OCI-M2 (cell line): ENCODE data around the gene KCNJ4.
"Not testable (repeated sequence)": the region's sequence is repeated elsewhere in the genome, so short reads cannot be mapped to it uniquely, and the experiment has no call there.

ENCODE experiments used
- DNase-seq: peaks from one replicate; lab custom pipeline; 2025; ENCODE audit not compliant: unreplicated experiment; lab: John Stamatoyannopoulos, UW

KCNJ4 gene

DNA sequence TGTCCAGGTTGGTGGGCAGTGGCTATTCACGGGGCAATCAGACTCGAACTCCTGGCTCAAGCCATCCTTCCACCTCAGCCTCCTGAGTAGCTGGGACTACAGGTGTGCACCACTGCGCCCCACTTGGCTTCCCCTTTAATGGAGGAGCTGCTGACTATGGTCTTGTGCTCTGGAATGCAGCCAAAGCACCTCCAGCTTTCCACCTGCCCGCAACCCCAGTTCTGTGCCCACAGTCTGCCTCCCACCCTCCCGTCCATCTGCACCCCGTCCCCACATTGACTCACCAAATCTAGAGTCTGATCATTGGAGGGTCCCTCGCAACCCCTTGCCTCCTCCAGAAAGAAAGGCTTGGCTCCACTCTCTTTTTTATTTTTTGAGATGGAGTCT, 41.0 kb downstream of the KCNJ4 start:
- no peak for DNase-seq

DNA sequence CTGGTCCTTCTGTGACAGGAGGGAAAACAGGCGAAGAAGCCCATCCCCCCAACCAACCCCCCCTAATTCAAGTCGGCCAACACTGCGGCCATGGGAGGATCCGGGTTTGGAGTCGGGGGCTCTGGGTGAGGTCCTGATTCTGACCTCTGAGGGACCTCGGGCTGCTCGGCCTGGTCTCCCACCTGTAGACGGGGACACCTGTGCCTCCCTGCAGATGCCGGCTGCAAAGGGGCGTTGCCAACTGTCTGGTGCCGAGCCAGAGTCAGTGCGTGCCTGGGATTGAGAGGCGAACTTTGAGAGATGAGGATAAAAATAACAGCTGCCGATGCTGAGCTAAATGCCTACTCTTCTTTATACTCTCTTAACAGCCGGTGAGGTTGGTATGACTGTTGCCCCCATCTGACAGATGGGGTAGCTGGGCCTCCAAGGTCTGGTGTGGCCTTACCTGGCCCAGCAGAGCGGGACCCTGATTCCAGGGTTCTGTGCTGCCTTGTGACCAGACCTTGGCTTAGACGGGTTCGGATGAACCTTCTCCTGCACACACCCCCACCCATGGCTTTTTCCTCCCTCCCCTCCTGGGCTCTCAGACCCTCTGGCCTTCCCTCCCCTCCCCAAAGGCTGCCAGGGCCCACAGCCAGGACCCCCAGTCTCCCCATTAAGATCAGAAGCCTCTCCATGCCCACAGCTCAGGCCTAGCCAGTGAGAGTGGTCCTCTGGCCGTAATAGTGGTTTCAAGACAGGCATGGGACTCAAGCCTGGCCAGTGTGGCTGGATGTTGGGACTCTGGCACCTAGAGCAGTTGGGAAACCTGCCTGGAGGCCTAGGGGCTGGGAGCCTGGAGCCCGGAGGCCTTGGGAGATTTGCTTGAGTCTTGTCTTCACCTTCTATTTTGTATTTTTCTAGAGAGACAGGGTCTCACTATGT, 41.7 kb downstream of the KCNJ4 start:
- no peak for DNase-seq

DNA sequence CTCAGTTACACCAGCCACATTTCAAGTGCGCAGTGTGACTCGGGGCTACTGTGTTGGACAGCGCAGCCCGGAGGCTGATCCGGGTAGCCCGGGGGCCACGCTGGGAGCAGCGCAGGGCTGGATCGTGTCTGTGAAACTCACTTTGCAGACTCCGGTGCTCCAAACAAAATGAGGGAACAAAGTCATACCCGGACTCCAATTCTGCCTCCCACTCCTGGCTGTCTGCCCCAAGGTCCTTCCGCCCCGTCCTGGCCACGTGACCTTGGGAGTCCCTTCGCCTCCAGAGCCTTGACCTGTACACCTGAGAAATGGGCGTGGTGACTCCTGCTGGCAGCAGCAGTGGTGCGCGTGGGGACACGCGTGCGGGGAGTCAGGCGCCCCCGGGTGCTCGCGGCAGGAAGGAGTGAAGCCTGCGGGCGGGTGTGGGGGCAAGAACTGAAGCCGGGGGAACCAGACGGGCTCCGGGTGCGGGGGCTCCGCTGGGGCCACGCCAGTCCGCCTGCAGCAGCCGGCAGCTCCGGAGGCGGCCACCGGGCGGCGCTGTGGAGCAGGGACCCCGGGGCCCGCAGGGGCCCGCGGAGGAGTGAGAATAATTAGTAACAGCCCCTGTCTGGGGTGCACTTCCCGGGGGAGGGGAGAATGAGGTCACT, 42.4 kb downstream of the KCNJ4 start:
- no peak for DNase-seq

DNA sequence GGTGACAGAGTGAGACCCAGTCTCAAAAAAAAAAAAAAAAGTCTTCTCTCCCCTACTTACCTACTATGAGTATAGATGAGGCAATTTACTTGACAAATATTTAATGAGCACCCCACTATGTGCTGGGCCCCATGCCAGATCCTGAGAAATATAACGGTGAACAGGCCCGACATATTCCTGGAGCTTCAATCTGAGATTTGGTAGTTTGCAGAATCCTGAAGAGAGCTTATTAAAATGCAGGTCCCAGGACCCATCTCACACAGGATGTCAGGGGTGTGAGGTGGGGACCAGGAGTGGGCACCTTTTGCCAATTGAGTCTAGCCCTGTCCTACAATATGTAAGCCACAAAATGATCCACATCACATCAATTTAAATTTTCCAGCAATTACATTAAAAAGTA, 44.0 kb downstream of the KCNJ4 start:
- DNase-seq: no peak

DNA sequence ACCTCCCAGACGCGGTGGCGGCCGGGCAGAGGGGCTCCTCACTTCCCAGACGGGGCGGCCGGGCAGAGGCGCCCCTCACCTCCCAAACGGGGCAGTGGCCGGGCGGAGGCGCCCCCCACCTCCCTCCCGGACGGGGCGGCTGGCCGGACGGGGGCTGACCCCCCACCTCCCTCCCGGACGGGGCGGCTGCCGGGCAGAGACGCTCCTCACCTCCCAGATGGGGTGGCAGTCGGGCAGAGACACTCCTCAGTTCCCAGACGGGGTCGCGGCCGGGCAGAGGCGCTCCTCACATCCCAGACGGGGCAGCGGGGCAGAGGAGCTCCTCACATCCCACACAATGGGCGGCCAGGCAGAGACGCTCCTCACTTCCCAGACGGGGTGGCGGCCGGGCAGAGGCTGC, 45.1 kb downstream of the KCNJ4 start:
- not testable (repeated sequence) for DNase-seq

DNA sequence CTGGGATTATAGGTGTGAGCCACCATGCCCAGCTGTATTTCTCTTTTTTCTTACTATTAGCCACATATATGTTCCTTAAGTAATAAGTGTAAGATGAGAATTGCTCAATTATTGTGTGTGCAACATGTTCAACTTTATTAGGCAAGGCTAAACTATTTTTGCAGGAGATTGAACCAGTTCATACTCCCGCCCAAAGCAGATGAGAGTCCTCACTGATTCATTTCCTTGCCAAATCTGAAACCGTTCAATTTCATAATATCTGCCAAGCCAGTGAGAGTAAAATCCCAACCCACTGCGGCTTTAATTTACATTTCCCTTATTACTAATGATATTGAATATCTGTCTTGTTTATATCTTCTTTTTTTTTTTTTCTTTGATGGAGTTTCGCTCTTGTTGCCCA, 48.4 kb downstream of the KCNJ4 start:
- DNase-seq: no peak

DNA sequence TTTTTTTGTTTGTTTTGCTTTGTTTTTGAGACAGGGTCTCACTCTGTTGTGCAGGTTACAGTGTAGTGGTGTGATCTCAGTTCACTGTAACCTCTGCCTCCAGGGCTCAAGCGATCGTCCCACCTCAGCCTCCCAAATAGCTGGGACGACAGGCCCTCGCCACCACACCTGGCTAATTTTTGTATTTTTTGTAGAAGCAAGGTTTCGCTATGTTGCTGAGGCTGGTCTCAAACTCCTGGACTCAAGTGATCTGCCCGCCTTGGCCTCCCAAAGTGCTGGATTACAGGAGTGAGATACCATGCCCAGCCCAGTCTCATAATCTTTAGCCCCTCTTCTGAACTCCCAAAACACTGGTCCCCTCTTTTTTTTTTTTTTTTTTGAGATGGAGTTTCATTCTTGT, 50.6 kb downstream of the KCNJ4 start:
- no peak for DNase-seq

DNA sequence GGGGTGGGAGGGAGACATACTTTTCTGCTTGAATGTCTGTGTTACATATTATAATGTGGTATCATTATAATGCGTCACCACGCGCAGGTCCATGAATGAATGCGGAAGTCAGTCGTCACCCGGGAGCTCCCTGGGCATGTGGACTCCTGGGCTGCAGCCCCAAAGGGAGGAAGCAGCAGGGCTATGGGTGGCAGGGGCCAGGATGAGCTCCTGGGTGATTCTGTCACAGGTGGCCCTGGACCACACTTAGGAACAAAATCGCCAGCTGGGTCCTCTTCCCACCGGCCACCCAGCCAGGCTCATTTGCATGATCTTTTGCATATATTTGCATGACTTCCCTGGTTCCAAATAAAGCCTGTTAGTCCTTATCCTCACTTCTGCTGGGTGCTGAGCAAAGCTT, 51.2 kb downstream of the KCNJ4 start:
- no peak for DNase-seq

DNA sequence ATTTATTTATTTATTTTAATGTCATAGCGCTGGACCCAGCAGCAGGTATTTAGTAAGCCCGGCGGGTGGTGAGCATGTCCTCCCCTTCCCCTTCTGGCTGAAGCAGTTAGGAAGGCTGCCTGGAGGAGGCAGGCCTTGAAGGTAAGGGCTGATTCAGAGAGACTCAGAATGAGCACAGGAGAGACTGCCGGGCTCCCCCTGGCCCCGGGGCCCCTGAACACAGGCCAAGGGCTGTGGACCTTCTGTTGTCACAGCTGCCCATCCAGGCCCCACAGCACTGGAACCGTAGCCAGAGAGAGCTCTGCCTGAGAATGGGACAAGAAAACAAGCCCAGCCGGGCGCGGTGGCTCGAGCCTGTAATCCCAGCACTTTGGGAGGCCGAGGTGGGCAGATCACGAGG, 52.8 kb downstream of the KCNJ4 start:
- DNase-seq: no peak

DNA sequence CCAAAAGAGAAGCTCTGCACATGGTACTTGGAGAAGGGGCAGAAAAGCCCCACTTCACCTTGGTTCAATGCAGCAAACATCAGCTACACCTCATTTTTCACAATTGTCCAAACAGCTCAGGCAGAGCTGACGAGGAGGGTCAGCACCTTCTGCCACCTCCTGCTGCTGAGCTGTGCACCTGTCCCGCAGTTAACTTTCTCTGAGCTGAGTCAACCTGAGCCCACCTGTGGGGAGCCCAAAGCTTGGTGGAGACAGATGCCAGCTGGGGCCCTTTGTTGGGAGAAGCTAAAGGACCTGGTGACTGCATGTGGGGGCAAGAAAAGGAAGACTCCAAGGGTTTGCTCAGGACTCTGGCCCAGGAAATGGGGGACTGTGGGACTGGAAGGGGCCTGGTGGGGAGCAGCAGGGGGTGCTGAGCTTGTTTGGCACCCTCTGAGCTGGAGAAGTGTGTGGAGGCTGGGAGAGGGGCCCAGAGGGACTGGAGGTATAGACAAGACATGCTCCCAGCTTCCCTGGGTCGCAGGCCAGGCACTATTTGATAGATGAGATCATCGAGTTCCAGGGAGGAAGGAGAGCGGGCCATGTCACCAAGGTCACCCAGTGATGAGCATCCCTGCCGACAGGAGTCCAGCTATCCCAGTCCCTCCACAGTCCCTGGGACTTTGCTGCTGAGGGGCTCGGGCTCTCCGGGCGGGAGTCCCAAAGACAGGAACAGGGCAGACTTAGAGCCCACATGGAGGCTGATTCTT, 53.5 kb downstream of the KCNJ4 start:
- DNase-seq: no peak

DNA sequence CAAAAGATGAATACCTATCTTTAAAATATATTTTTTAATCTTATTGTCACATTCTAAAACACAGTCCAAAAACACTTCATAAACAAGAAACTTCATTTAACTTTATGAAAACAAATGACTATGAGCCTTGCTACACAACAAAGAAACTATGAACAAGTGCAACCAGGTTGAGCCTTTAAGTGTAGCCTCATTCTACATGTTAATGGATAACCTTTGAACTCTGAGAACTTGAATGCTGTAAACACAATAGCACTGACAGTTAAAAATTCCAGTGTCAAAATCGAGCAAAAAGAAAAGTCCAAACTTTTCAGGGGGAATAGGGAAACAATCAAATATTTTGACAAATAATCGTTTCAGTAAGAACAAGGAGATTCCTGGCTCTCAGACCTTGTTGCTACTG, 54.7 kb downstream of the KCNJ4 start:
- DNase-seq: not testable (repeated sequence)

DNA sequence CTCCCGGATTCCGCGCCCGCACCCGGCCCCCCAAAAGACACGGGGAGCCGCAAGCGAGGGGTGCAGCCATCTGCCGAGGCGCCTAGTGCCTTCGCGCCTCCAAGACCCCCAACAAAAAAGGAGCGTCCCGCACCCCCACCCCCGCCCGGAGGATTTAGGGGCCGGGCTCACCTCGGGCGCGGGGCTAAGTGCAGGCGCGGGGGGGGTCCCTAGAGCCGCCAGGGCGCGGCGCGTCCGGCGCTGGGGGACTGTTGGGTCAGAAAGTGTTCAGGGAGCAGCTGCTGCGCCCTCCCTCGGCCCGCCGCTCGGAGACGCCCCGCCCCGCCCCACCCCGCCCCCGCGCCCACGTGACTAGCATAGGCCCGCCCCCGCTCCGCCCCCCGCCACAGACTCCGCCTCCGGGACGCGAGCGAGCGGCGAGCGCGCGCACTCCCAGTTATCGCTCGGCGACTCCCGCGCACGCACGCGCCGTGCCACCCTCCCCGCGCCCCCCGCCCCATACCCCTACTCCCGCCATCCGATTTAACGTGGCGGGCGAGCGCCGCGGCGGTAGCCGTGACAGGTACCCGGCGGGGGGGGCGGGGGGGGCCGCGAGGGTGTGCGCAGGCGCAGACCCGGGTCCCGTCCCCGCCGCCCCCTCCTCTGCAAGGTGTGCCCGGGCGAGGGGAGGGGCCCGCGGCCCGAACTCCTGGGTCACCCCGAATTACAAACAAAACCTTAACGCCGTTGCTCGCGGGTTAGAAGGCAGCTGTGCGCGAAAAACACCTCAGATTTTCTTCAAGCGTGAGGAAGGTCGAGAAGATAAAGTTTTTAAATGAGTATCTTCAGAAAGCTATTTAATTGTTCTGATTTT, 56.2 kb downstream of the KCNJ4 start:
- DNase-seq: no peak

DNA sequence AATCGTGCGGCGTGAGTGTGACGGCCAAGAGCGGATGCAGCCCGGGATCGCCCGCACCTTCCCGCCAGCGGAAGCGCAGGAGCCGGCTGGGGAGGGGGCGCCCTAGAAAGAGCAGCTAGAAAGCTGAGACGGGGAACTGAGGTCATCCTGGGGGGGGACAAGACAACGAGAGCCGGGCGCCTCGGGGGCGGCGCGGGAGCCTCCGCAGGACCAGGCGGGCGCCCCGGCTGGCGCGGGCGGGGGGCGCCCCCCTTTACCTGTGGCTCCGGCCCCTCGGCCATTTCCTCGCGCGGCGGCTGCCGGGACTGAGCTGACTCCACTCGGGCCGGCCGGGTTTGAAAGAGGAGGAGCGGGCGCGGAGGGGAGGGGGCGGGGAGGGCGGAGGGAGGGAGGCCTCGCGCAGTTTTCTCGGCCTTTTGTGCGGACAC, 56.8 kb downstream of the KCNJ4 start:
- DNase-seq: not testable (repeated sequence)

DNA sequence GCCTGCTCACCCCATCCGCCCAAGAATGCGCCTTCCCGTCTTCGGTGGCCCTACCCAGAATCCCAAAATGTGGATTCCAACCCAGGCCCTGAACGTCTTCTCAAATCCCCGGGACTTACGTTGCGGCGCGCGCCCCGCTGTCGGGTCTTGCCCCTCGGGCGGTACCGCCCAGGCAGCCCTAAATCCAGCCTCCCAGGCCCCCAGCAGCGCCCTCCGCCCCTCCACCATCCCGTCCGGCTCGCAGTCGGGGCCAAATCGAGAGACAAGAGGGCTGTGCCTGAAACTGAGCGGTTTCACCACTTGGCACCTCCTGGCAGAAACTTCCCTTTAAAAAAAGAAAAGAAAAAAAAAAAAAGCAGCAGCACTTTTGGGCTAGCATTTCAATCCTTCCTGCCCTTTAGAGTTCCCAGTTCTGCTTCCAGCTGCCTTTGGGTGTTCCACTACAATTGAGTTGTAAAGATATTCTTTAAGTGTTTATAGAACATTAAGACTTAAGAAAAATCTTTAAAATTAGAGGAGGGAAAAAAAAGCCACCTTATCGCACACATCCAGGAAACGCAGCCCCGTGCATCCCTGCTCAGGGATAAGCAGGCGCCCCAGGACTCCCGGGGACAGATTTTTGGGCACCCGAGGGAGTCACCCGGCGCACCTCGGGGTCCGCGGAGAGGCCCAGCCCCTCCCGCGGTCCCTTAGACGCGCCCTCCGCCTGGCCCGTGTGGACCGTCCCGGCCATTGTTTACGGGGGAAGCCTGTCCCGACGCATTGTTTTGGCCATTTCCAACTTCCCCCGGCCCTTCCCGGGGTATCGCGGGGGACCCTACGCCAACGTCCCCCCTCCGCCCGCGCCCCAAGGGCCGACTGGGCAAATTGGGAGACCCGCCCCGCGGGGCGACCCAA, 57.6 kb downstream of the KCNJ4 start:
- no peak for DNase-seq

DNA sequence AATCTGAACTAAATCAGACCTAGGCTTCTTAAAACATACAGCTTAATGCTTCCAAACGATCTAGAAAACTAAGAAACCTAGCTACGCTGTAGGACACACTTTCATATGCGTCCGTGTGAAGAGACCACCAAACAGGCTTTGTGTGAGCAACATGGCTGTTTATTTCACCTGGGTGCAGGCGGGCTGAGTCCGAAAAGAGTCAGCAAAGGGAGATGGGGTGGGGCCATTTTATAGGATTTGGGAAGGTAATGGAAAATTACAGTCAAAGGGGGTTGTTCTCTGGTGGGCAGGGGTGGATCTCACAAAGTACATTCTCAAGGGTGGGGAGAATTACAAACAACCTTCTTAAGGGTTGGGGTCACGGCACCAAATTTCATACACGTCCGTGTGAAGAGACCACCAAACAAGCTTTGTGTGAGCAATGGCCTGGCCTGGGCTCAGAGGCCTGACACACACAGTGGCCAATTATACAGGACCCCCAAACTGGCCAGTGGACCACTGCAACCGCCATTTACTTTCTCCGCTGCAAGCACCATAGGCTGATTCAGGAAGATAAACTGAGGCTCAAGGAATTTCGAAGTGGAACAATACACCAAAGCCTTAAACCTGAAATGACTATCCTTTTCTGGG, 58.4 kb downstream of the KCNJ4 start:
- not testable (repeated sequence) for DNase-seq

DNA sequence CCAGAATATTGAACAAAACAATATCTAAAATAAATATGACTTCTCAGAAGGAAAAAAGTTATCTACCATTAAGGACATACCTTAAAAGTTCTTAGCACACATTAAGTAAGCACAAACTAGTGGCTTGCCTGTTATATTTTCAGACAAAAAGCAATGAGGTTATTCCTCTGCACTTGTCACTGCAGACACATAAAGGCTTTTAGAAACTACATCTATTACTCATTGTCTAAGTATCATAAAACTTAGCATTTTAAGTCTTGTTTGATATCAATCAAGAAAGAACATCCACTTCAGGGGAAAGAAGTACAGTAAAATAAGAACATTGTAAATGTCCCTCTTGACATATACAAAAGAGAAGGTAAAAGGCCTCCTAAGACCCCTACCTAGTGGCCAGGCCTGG, 59.1 kb downstream of the KCNJ4 start:
- not testable (repeated sequence) for DNase-seq

DNA sequence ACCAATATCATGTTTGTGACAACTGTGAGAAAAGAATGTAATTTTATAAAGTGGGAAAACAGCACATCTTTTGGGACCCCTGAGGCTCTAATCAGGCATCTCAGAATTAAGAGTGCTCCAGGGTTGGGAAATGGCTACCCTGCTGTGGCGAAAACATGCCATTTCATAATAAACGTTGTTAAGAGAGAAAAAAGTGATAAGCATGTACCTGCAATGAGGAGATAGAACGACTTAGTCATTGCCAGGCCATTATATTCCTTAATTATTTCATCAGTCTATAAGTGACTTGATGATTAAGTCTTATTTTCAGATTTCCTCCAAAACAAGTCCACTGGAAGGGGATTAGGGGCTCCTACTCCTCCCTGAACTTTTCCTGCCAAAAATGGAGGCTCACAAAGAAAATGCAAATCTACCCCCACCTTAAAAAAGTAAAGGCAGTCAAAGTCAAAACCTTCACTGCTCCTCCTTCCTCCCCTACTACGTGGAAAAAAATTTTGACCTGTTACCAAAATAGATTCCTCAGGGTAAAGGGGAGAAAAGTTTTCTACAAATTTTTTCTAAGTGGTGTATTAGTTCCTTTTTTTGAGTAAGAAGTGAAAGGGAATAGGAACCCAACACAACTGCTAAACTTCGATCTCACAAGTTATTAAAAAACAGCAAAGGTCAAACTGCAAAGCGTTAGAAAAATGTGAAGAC, 59.9 kb downstream of the KCNJ4 start:
- DNase-seq: not testable (repeated sequence)

DNA sequence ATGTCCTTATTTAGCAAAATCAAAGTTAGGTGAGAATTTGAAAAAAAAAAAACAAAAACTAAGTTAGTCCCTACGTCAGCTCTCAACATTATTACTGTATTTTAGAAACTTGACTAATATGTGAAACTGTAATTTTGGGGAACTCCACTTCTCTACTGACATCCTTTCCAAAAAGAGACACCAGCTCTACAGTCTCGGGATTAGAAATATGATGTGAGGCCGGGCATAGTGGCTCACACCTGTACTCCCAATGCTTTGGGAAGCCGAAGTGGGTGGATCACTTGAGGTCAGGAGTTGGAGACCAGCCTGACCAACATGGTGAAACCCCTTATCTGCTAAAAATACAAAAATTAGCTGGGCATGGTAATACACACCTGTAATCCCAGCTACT, 65.6 kb downstream of the KCNJ4 start:
- not testable (repeated sequence) for DNase-seq
